HEK293 (cell line): ENCODE measurements around the gene WDR74.

ENCODE experiments used
- CTCF ChIA-PET: fragments of 350-600 bp; formaldehyde crosslinking; extraction: SDS; loops from one replicate; lab custom pipeline; 2021; ENCODE audit warnings: antibody characterized with exemption; lab: Yijun Ruan, JAX
- POLR2A ChIA-PET: fragments of 300-600 bp; formaldehyde crosslinking; extraction: SDS; loops from one replicate; lab custom pipeline; 2020; ENCODE audit warnings: antibody characterized with exemption, inconsistent platforms; lab: Yijun Ruan, JAX
- H3K27ac ChIP-seq: fragments of 200-500 bp; sonication (Bioruptor generic); 2 replicates; pipeline ENCODE4 v1.5.1; 2014; ENCODE audit warnings: low read depth, low read length, control low read depth, inconsistent platforms; ENCODE audit errors: extremely low read depth
- H3K36me3 ChIP-seq, 2 experiments: fragments of 200-500 bp in 1 of 2; sonication (Bioruptor generic) in 1 of 2; 1 replicate in 1 of 2; 2 replicates in 1 of 2; pipeline ENCODE4 v1.5.1; 2014 to 2017; ENCODE audit warnings: inconsistent platforms in 2 of 2, low read length in 2 of 2; ENCODE audit not compliant: control insufficient read depth in 2 of 2, insufficient read depth in 1 of 2
- H3K4me1 ChIP-seq: fragments of 200-500 bp; sonication (Bioruptor generic); 2 replicates; pipeline ENCODE4 v1.5.1; 2014; ENCODE audit warnings: mild to moderate bottlenecking, low read length, inconsistent platforms; ENCODE audit not compliant: control insufficient read depth, insufficient read depth
- H3K4me3 ChIP-seq: 2 replicates; pipeline ENCODE4 v1.5.1; 2011; ENCODE audit warnings: low read depth, mild to moderate bottlenecking, control low read depth, low read length, moderate library complexity
- H3K9me3 ChIP-seq: fragments of 200-500 bp; sonication (Bioruptor generic); 2 replicates; pipeline ENCODE4 v1.5.1; 2014; ENCODE audit warnings: low read depth, low read length, inconsistent platforms; ENCODE audit not compliant: control insufficient read depth, insufficient read depth
- CTCF ChIP-seq: fragments of 450-650 bp; formaldehyde crosslinking; IDR thresholded peaks from 2 replicates; pipeline ENCODE4 v1.5.1; 2016; ENCODE audit warnings: missing biosample characterization, missing genetic modification characterization
- EGR2 ChIP-seq: fragments of 450-650 bp; formaldehyde crosslinking; IDR thresholded peaks from 2 replicates; pipeline ENCODE4 v1.5.1; 2016; ENCODE audit warnings: low read depth, missing biosample characterization, missing genetic modification characterization
- HOXA7 ChIP-seq: sonication (generic); formaldehyde crosslinking; IDR thresholded peaks from 2 replicates; pipeline ENCODE4 v1.8.1; 2022; ENCODE audit warnings: missing genetic modification reagents, borderline replicate concordance
- HOXC10 ChIP-seq: sonication (generic); formaldehyde crosslinking; IDR thresholded peaks from 2 replicates; pipeline ENCODE4 v1.8.1; 2023; ENCODE audit warnings: mild to moderate bottlenecking, missing genetic modification reagents
- KLF10 ChIP-seq: fragments of 450-650 bp; IDR thresholded peaks from 2 replicates; pipeline ENCODE4 v1.5.1; 2018; ENCODE audit warnings: missing biosample characterization, mild to moderate bottlenecking, missing genetic modification characterization
- KLF17 ChIP-seq: fragments of 450-650 bp; formaldehyde crosslinking; IDR thresholded peaks from 2 replicates; pipeline ENCODE4 v1.5.1; 2016; ENCODE audit warnings: missing biosample characterization, missing genetic modification characterization
- KLF9 ChIP-seq: fragments of 450-650 bp; formaldehyde crosslinking; IDR thresholded peaks from 2 replicates; pipeline ENCODE4 v1.5.1; 2016; ENCODE audit warnings: missing biosample characterization, missing genetic modification characterization, low read depth
- OSR2 ChIP-seq: fragments of 450-650 bp; formaldehyde crosslinking; IDR thresholded peaks from 2 replicates; pipeline ENCODE4 v1.5.1; 2016; ENCODE audit warnings: missing biosample characterization, missing genetic modification characterization
- PRDM4 ChIP-seq: fragments of 450-650 bp; formaldehyde crosslinking; IDR thresholded peaks from 2 replicates; pipeline ENCODE4 v1.5.1; 2017; ENCODE audit warnings: missing biosample characterization, missing genetic modification characterization
- PRDM6 ChIP-seq: fragments of 450-650 bp; formaldehyde crosslinking; IDR thresholded peaks from 2 replicates; pipeline ENCODE4 v1.5.1; 2017; ENCODE audit warnings: missing biosample characterization, missing genetic modification characterization
- ZBTB48 ChIP-seq: fragments of 450-650 bp; formaldehyde crosslinking; IDR thresholded peaks from 2 replicates; pipeline ENCODE4 v1.5.1; 2016; ENCODE audit warnings: missing biosample characterization, missing genetic modification characterization
- ZBTB7A ChIP-seq: fragments of 450-650 bp; formaldehyde crosslinking; IDR thresholded peaks from 2 replicates; pipeline ENCODE4 v1.5.1; 2016; ENCODE audit warnings: low read depth, missing biosample characterization, missing genetic modification characterization
- ZNF132 ChIP-seq: fragments of 450-650 bp; formaldehyde crosslinking; IDR thresholded peaks from 2 replicates; pipeline ENCODE4 v1.5.1; 2017; ENCODE audit warnings: missing biosample characterization, missing genetic modification characterization, borderline replicate concordance
- ZNF133 ChIP-seq: fragments of 450-650 bp; formaldehyde crosslinking; IDR thresholded peaks from 2 replicates; pipeline ENCODE4 v1.5.1; 2016; ENCODE audit warnings: missing biosample characterization, missing genetic modification characterization
- ZNF18 ChIP-seq: fragments of 450-650 bp; formaldehyde crosslinking; IDR thresholded peaks from 2 replicates; pipeline ENCODE4 v1.5.1; 2016; ENCODE audit warnings: missing biosample characterization, missing genetic modification characterization
- ZNF24 ChIP-seq: fragments of 450-650 bp; formaldehyde crosslinking; IDR thresholded peaks from 2 replicates; pipeline ENCODE4 v1.5.1; 2016; ENCODE audit warnings: missing biosample characterization, missing genetic modification characterization
- ZNF292 ChIP-seq: fragments of 450-650 bp; formaldehyde crosslinking; IDR thresholded peaks from 2 replicates; pipeline ENCODE4 v1.5.1; 2016; ENCODE audit warnings: low read depth, missing biosample characterization, missing genetic modification characterization, borderline replicate concordance
- ZNF518A ChIP-seq: fragments of 450-650 bp; formaldehyde crosslinking; conservative IDR thresholded peaks from 2 replicates; pipeline ENCODE4 v1.5.1; 2016; ENCODE audit warnings: low read depth, missing biosample characterization, missing genetic modification characterization
- ZNF549 ChIP-seq: fragments of 450-650 bp; IDR thresholded peaks from 2 replicates; pipeline ENCODE4 v1.5.1; 2018; ENCODE audit warnings: missing biosample characterization, missing genetic modification characterization, mild to moderate bottlenecking, inconsistent platforms, moderate library complexity
- ZNF561 ChIP-seq: fragments of 450-650 bp; IDR thresholded peaks from 2 replicates; pipeline ENCODE4 v1.5.1; 2018; ENCODE audit warnings: missing biosample characterization, missing genetic modification characterization, borderline replicate concordance
- ZNF792 ChIP-seq: fragments of 450-650 bp; formaldehyde crosslinking; IDR thresholded peaks from 2 replicates; pipeline ENCODE4 v1.5.1; 2016; ENCODE audit warnings: missing biosample characterization, missing genetic modification characterization
- ZSCAN16 ChIP-seq: fragments of 450-650 bp; formaldehyde crosslinking; IDR thresholded peaks from 2 replicates; pipeline ENCODE4 v1.5.1; 2016; ENCODE audit warnings: missing biosample characterization, missing genetic modification characterization

Gene WDR74

GRCh38 chr11:62880803-62881578 lies 41.6 kb upstream of the WDR74 start, which contains the start of gene SLC3A2:
SLC3A2 (plus strand) TSS chr11:62880896; CDS start chr11:62881024, 128 bp downstream.
- ChIA-PET POLR2A (interaction anchor here (0.6 to 8.7 kb wide), 34 partner anchors 10 to 799 kb away, joined by 3 to 91 read pairs (median 6); partner anchors contain the start of genes C11orf98, GANAB, HNRNPUL2 and MTA2), CTCF (interaction anchor here (0.6 to 2.4 kb wide), 8 partner anchors 9 to 476 kb away, joined by 3 to 10 read pairs (median 4); no protein-coding TSS in a partner anchor)
- peak within 1 kb of the TSS; percentile 93 for H3K4me3 ChIP-seq
- H3K9me3 ChIP-seq = no peaks in the 10 kb centered on the region
- peak within 1 kb of the TSS; percentile 98 for H3K27ac ChIP-seq
- H3K4me1 ChIP-seq = no peaks in the 10 kb centered on the region
- H3K36me3 ChIP-seq = peaks cover 11 to 74% of the 10 kb centered on the region in 2 experiments; a peak in 2 of 3 replicates
- TF ChIP-seq ZNF549 (tag by site-specific recombination) (no peak), ZNF132 (no peak), KLF10 (tag by site-specific recombination) (peak; percentile 61; the same call in 1 of the 2 replicates), CTCF (tag by site-specific recombination) (peak; percentile 97), ZBTB48 (tag by site-specific recombination) (peak; percentile 68; the same call in 1 of the 2 replicates), HOXC10 (CRISPR knock-in tag) (no peak; the same call in 1 of the 2 replicates), ZNF792 (tag by site-specific recombination) (peak; percentile 84; the same call in 1 of the 2 replicates), HOXA7 (CRISPR knock-in tag) (no peak), EGR2 (no peak), ZSCAN16 (tag by site-specific recombination) (0 out of 2 replicates have a peak, but pooled peaks have one; percentile 9), OSR2 (peak; percentile 86), KLF17 (peak; percentile 63), KLF9 (peak; percentile 75), ZNF24 (tag by site-specific recombination) (peak; percentile 53; the same call in 1 of the 2 replicates), ZNF518A (tag by site-specific recombination) (no peak), ZBTB7A (tag by site-specific recombination) (peak; percentile 24; the same call in 1 of the 2 replicates), PRDM4 (tag by site-specific recombination) (peak; percentile 16), ZNF292 (tag by site-specific recombination) (no peak), ZNF561 (tag by site-specific recombination) (peak; percentile 76), PRDM6 (tag by site-specific recombination) (peak; percentile 3; the same call in 1 of the 2 replicates), ZNF18 (peak; percentile 15; the same call in 1 of the 2 replicates), ZNF133 (tag by site-specific recombination) (no peak)
